H7 (cell line): ENCODE results near the gene NOM1. TPM values are rescaled to one million over a fixed set of nuclear protein-coding genes. Genes with fewer than 3 reads are reported as not detected.
"Not testable (repeated sequence)": the region's sequence is repeated elsewhere in the genome, so short reads cannot be mapped to it uniquely, and the experiment has no call there.

Experiments used
- DNase-seq: peaks from one replicate; pipeline ENCODE4 v3.0.0; 2012
- H3K27me3 ChIP-seq: 2 replicates; pipeline ENCODE4 v1.6.0; 2011; ENCODE audit warnings: mild to moderate bottlenecking, low read length; ENCODE audit not compliant: control insufficient read depth, insufficient read depth
- H3K36me3 ChIP-seq: replicated peaks from 2 replicates; pipeline ENCODE4 v1.5.1; 2011; ENCODE audit warnings: low read length; ENCODE audit not compliant: control insufficient read depth, insufficient read depth
- H3K4me3 ChIP-seq: 2 replicates; pipeline ENCODE4 v1.5.1; 2011; ENCODE audit warnings: low read depth, mild to moderate bottlenecking, control low read depth, low read length, moderate library complexity; ENCODE audit not compliant: insufficient read depth
- total RNA-seq: library from RNA; depleted of rRNA; stranded (reverse); fragments of >200 nt; shearing (Covaris generic); gene quantifications from 2 replicates; pipeline ENCODE4 v1.2.3, GENCODE V29; 2014; rRNA removed

Gene NOM1
- total RNA-seq, result 12.7 and 25.1 TPM in 2 replicates

GRCh38 chr7:156949541-156950380, at the start of gene NOM1:
NOM1 (plus strand) TSS chr7:156949712; CDS start chr7:156949738, 26 bp downstream.
- peak; percentile 98 for DNase-seq
- H3K27me3 ChIP-seq, result no peaks in the 10 kb centered on the region; the same call in 1 of the 2 replicates
- peak within 1 kb of the TSS; percentile 88 for H3K4me3 ChIP-seq
- H3K36me3 ChIP-seq, result peaks cover 15% of the 10 kb centered on the region

GRCh38 chr7:156900093-156900492, 49.4 kb upstream of the NOM1 start:
- H3K27me3 ChIP-seq, H3K4me3 ChIP-seq, DNase-seq, H3K36me3 ChIP-seq: not testable (repeated sequence)

- no peaks in the 10 kb centered on the region for H3K36me3 ChIP-seq
- H3K27me3 ChIP-seq, result no peaks in the 10 kb centered on the region; the same call in 1 of the 2 replicates
- DNase-seq, result no peak
- H3K4me3 ChIP-seq, result no peak overlapping the region
These were observed 46.1 kb upstream of the NOM1 start for GRCh38 chr7:156903232-156903909.

GRCh38 chr7:156906200-156906649, 43.3 kb upstream of the NOM1 start:
- H3K27me3 ChIP-seq, result no peaks in the 10 kb centered on the region
- no peak for DNase-seq
- no peaks in the 10 kb centered on the region for H3K36me3 ChIP-seq
- no peak overlapping the region for H3K4me3 ChIP-seq

- DNase-seq, result no peak
- no peak overlapping the region for H3K4me3 ChIP-seq
- no peaks in the 10 kb centered on the region for H3K36me3 ChIP-seq
- H3K27me3 ChIP-seq, result no peaks in the 10 kb centered on the region
These were observed 41.9 kb upstream of the NOM1 start for GRCh38 chr7:156907656-156908055.

- not testable (repeated sequence) for DNase-seq, H3K36me3 ChIP-seq, H3K4me3 ChIP-seq, H3K27me3 ChIP-seq
These were observed 39.8 kb upstream of the NOM1 start for GRCh38 chr7:156909574-156910252.

GRCh38 chr7:156918635-156919034, 30.9 kb upstream of the NOM1 start:
- Histone ChIP-seq H3K27me3 (no peaks in the 10 kb centered on the region), H3K36me3 (no peaks in the 10 kb centered on the region), H3K4me3 (no peak overlapping the region)
- DNase-seq, result no peak

GRCh38 chr7:156919132-156919713, 30.3 kb upstream of the NOM1 start:
- DNase-seq, result no peak
- Histone ChIP-seq H3K27me3 (no peaks in the 10 kb centered on the region), H3K4me3 (no peak overlapping the region), H3K36me3 (no peaks in the 10 kb centered on the region)

- Histone ChIP-seq H3K27me3 (no peaks in the 10 kb centered on the region), H3K36me3 (no peaks in the 10 kb centered on the region), H3K4me3 (no peak overlapping the region)
- DNase-seq, result no peak
These were observed 29.4 kb upstream of the NOM1 start for GRCh38 chr7:156920076-156920475.

GRCh38 chr7:156920487-156921373, 28.8 kb upstream of the NOM1 start:
- DNase-seq, H3K4me3 ChIP-seq: not testable (repeated sequence)

GRCh38 chr7:156922304-156922703, 27.2 kb upstream of the NOM1 start:
- not testable (repeated sequence) for DNase-seq

More at GRCh38 chr7:156920487-156921373, 28.8 kb upstream of the NOM1 start:
- not testable (repeated sequence) for H3K36me3 ChIP-seq, H3K27me3 ChIP-seq

GRCh38 chr7:156925821-156926220, 23.7 kb upstream of the NOM1 start:
- not testable (repeated sequence) for DNase-seq, H3K27me3 ChIP-seq, H3K4me3 ChIP-seq, H3K36me3 ChIP-seq

More at GRCh38 chr7:156922304-156922703, 27.2 kb upstream of the NOM1 start:
- not testable (repeated sequence) for H3K36me3 ChIP-seq, H3K27me3 ChIP-seq, H3K4me3 ChIP-seq

GRCh38 chr7:156927571-156928405, 21.7 kb upstream of the NOM1 start:
- no peak for DNase-seq
- Histone ChIP-seq H3K27me3 (no peaks in the 10 kb centered on the region), H3K4me3 (no peak overlapping the region), H3K36me3 (no peaks in the 10 kb centered on the region)
